GM21786 (cell line): ENCODE data around the gene XPO4.

Experiments
- ATAC-seq: cut with Tn5 transposase; IDR thresholded peaks from one replicate; pipeline ENCODE4 v1.9.1; 2021; ENCODE audit not compliant: unreplicated experiment

XPO4 gene

GRCh38 chr13:20729633-20730585 lies 172.6 kb downstream of the XPO4 start:
- ATAC-seq = no peak

- no peak for ATAC-seq
Observed at GRCh38 chr13:20728579-20729311, 173.8 kb downstream of the XPO4 start.

GRCh38 chr13:20727856-20728255 lies 174.7 kb downstream of the XPO4 start:
- no peak for ATAC-seq
